A673 (cell line): ENCODE data around the gene CA9.

Source experiments
- EZH2 ChIP-seq: fragments of 200-600 bp; sonication (generic); IDR thresholded peaks from 2 replicates; pipeline ENCODE4 v1.6.1; 2017; ENCODE audit warnings: borderline replicate concordance, low read depth, mild to moderate bottlenecking, mixed read lengths, antibody characterized with exemption, low read length; ENCODE audit not compliant: poor library complexity, severe bottlenecking
- TF ChIP-seq, protein P1 (sequence below): fragments of 300-800, 200-600 bp; sonication (generic); conservative IDR thresholded peaks from 2 replicates; pipeline ENCODE4 v1.5.1; 2017; ENCODE audit warnings: low read depth, mild to moderate bottlenecking, antibody characterized with exemption, low read length, moderate library complexity, mixed read lengths

DNA sequence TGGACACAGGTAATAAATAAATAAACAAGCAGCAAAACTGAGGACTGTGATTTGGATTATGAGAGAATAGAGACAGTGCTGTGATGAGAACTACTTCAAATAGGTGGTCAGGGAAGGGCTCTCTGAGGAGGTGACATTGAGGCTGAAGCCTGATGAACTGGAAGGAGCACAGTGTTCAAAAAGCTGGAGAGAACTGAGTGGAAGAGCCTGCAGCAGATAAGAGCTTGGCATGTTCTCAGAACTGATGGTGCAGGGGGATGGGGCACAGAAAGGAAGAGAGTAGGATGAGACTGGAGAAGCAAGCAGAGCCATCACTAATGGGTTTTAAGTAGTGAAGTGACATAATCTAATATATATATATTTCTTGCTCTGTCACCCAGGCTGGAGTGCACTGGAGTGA lies 27.2 kb downstream of the CA9 start:
- TF ChIP-seq, protein P1, sequence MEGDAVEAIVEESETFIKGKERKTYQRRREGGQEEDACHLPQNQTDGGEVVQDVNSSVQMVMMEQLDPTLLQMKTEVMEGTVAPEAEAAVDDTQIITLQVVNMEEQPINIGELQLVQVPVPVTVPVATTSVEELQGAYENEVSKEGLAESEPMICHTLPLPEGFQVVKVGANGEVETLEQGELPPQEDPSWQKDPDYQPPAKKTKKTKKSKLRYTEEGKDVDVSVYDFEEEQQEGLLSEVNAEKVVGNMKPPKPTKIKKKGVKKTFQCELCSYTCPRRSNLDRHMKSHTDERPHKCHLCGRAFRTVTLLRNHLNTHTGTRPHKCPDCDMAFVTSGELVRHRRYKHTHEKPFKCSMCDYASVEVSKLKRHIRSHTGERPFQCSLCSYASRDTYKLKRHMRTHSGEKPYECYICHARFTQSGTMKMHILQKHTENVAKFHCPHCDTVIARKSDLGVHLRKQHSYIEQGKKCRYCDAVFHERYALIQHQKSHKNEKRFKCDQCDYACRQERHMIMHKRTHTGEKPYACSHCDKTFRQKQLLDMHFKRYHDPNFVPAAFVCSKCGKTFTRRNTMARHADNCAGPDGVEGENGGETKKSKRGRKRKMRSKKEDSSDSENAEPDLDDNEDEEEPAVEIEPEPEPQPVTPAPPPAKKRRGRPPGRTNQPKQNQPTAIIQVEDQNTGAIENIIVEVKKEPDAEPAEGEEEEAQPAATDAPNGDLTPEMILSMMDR: no peak
- TF ChIP-seq EZH2: no peak
